ENCODE data around the gene RFPL3. TPM values are rescaled to one million over a fixed set of nuclear protein-coding genes. Genes with fewer than 3 reads are reported as not detected.

Gene RFPL3
- total and polyA plus RNA-seq, 2 experiments from 2014 or later = not detected

DNA sequence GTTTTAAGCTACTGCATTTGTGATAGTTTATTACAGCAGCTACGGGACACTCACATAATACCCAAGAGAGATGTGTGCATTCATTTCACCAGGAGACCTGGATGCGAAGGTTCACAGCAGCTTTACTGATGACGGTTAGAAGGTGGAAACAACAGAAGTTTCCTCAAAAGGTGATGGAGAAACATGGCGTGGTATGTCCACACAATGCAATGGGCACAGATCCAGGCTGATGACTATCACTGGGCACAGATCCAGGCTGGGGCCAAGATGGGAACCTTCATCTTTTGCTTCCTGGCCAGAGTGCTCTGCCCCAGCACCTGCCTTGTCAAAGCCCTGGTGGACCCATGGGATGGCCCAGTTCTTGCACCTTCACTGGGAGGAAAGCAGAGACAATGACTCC lies 30.6 kb upstream of the RFPL3 start:
- Histone ChIP-seq H3F3A (replicated peaks; ENCODE audit: low read depth) (no peaks in the 10 kb centered on the region), H3K79me2 (replicated peaks; ENCODE audit: insufficient read depth) (no peaks in the 10 kb centered on the region), H3K36me3 (ENCODE audit: insufficient read depth) (no peaks in the 10 kb centered on the region), H2AFZ (no peak overlapping the region), H3K9me2 (ENCODE audit: insufficient read depth) (no peaks in the 10 kb centered on the region), H4K20me1 (replicated peaks; ENCODE audit: insufficient read depth) (no peaks in the 10 kb centered on the region), H3K27ac (ENCODE audit: low read depth) (no peak overlapping the region), H3K4me3 (no peak overlapping the region), H3K4me2 (no peak overlapping the region), H3K4me1 (ENCODE audit: insufficient read depth) (peaks cover 4% of the 10 kb centered on the region), H3K27me3 (ENCODE audit: insufficient read depth) (no peaks in the 10 kb centered on the region)
- Mint-ChIP-seq H3K27ac (no peak overlapping the region), H3K4me3 (no peak overlapping the region), H3K36me3 (ENCODE audit: low read depth) (peaks cover 17% of the 10 kb centered on the region), H3K27me3 (ENCODE audit: insufficient read depth, low read depth, poor library complexity) (peaks cover 25% of the 10 kb centered on the region), H3K9me3 (peaks cover 15% of the 10 kb centered on the region), H3K4me1 (peaks cover 16% of the 10 kb centered on the region)
- TF ChIP-seq NANOG (IDR thresholded peaks at IDR 0.05; ENCODE audit: borderline replicate concordance) (no peak), ZNF114 (CRISPR knock-in tag; IDR thresholded peaks at IDR 0.05) (no peak), POLR2AphosphoS5 (IDR thresholded peaks at IDR 0.05; ENCODE audit: low read depth) (no peak), CTCF (conservative IDR thresholded peaks at IDR 0.05; ENCODE audit: low read depth in 2 of 2) (no peak), JUNB (IDR thresholded peaks at IDR 0.05; ENCODE audit: unreplicated experiment) (no peak)
- TF ChIP-seq, protein P1, sequence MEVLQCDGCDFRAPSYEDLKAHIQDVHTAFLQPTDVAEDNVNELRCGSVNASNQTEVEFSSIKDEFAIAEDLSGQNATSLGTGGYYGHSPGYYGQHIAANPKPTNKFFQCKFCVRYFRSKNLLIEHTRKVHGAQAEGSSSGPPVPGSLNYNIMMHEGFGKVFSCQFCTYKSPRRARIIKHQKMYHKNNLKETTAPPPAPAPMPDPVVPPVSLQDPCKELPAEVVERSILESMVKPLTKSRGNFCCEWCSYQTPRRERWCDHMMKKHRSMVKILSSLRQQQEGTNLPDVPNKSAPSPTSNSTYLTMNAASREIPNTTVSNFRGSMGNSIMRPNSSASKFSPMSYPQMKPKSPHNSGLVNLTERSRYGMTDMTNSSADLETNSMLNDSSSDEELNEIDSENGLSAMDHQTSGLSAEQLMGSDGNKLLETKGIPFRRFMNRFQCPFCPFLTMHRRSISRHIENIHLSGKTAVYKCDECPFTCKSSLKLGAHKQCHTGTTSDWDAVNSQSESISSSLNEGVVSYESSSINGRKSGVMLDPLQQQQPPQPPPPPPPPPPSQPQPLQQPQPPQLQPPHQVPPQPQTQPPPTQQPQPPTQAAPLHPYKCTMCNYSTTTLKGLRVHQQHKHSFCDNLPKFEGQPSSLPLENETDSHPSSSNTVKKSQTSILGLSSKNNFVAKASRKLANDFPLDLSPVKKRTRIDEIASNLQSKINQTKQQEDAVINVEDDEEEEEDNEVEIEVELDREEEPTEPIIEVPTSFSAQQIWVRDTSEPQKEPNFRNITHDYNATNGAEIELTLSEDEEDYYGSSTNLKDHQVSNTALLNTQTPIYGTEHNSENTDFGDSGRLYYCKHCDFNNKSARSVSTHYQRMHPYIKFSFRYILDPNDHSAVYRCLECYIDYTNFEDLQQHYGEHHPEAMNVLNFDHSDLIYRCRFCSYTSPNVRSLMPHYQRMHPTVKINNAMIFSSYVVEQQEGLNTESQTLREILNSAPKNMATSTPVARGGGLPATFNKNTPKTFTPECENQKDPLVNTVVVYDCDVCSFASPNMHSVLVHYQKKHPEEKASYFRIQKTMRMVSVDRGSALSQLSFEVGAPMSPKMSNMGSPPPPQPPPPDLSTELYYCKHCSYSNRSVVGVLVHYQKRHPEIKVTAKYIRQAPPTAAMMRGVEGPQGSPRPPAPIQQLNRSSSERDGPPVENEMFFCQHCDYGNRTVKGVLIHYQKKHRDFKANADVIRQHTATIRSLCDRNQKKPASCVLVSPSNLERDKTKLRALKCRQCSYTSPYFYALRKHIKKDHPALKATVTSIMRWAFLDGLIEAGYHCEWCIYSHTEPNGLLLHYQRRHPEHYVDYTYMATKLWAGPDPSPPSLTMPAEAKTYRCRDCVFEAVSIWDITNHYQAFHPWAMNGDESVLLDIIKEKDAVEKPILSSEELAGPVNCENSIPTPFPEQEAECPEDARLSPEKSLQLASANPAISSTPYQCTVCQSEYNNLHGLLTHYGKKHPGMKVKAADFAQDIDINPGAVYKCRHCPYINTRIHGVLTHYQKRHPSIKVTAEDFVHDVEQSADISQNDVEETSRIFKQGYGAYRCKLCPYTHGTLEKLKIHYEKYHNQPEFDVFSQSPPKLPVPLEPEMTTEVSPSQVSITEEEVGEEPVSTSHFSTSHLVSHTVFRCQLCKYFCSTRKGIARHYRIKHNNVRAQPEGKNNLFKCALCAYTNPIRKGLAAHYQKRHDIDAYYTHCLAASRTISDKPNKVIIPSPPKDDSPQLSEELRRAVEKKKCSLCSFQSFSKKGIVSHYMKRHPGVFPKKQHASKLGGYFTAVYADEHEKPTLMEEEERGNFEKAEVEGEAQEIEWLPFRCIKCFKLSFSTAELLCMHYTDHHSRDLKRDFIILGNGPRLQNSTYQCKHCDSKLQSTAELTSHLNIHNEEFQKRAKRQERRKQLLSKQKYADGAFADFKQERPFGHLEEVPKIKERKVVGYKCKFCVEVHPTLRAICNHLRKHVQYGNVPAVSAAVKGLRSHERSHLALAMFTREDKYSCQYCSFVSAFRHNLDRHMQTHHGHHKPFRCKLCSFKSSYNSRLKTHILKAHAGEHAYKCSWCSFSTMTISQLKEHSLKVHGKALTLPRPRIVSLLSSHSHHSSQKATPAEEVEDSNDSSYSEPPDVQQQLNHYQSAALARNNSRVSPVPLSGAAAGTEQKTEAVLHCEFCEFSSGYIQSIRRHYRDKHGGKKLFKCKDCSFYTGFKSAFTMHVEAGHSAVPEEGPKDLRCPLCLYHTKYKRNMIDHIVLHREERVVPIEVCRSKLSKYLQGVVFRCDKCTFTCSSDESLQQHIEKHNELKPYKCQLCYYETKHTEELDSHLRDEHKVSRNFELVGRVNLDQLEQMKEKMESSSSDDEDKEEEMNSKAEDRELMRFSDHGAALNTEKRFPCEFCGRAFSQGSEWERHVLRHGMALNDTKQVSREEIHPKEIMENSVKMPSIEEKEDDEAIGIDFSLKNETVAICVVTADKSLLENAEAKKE (CRISPR knock-in tag; IDR thresholded peaks at IDR 0.05) = no peak
- ATAC-seq (no peak), DNase-seq (ENCODE audit: low spot score) (no peak)

All from GM23338 (cell line).